HFFc6 (cell line): ENCODE data around the gene DBX1. TPM values are rescaled to one million over a fixed set of nuclear protein-coding genes. Genes with fewer than 3 reads are reported as not detected.
"Not testable (repeated sequence)": the region's sequence is repeated elsewhere in the genome, so short reads cannot be mapped to it uniquely, and the experiment has no call there.

Experiments used
- DNase-seq: peaks from one replicate; pipeline ENCODE4 v3.0.0-alpha.2; 2018
- H3K27ac Mint-ChIP-seq: 2 replicates; pipeline ENCODE4 v1.8.0; 2020; ENCODE audit warnings: mild to moderate bottlenecking, mixed read lengths
- H3K27me3 Mint-ChIP-seq: 2 replicates; pipeline ENCODE4 v1.8.0; 2021; ENCODE audit warnings: mild to moderate bottlenecking, moderate library complexity, mixed read lengths; ENCODE audit not compliant: insufficient read depth
- H3K36me3 Mint-ChIP-seq: 2 replicates; pipeline ENCODE4 v1.8.0; 2021; ENCODE audit warnings: low read depth, mixed read lengths
- H3K4me1 Mint-ChIP-seq: 2 replicates; pipeline ENCODE4 v1.8.0; 2020; ENCODE audit warnings: low read depth, mixed read lengths
- H3K4me3 Mint-ChIP-seq: 2 replicates; pipeline ENCODE4 v1.8.0; 2020; ENCODE audit warnings: mild to moderate bottlenecking, moderate library complexity, mixed read lengths
- H3K9me3 Mint-ChIP-seq: 2 replicates; pipeline ENCODE4 v1.8.0; 2020; ENCODE audit warnings: mild to moderate bottlenecking, mixed read lengths
- total RNA-seq, 6 experiments: library from RNA; stranded (reverse); fragmentation: NEBNext Ultra II Directional; extraction: Animal tissue kit (Norgen Biotek cat#: 25700); gene quantifications; 2 replicates in 1 of 6; 3 replicates in 5 of 6; pipeline ENCODE4 v1.2.3, GENCODE V29; 2021
- TF ChIP-seq, protein P1 (sequence below): fragments of 200-600 bp; sonication (generic); IDR thresholded peaks from 2 replicates; pipeline ENCODE4 v1.5.0; 2021; ENCODE audit warnings: antibody characterized with exemption, mild to moderate bottlenecking

DBX1 gene
- total RNA-seq, 6 experiments from 2014 or later = not detected

GRCh38 chr11:20134991-20135736, 25.1 kb downstream of the DBX1 start:
- peaks cover 3% of the 10 kb centered on the region for H3K27me3 Mint-ChIP-seq
- no peak overlapping the region for H3K27ac Mint-ChIP-seq
- peak; percentile 11 for DNase-seq
- no peak overlapping the region for H3K4me3 Mint-ChIP-seq
- peaks cover 32% of the 10 kb centered on the region for H3K4me1 Mint-ChIP-seq
- H3K36me3 Mint-ChIP-seq = no peaks in the 10 kb centered on the region
- TF ChIP-seq, protein P1, sequence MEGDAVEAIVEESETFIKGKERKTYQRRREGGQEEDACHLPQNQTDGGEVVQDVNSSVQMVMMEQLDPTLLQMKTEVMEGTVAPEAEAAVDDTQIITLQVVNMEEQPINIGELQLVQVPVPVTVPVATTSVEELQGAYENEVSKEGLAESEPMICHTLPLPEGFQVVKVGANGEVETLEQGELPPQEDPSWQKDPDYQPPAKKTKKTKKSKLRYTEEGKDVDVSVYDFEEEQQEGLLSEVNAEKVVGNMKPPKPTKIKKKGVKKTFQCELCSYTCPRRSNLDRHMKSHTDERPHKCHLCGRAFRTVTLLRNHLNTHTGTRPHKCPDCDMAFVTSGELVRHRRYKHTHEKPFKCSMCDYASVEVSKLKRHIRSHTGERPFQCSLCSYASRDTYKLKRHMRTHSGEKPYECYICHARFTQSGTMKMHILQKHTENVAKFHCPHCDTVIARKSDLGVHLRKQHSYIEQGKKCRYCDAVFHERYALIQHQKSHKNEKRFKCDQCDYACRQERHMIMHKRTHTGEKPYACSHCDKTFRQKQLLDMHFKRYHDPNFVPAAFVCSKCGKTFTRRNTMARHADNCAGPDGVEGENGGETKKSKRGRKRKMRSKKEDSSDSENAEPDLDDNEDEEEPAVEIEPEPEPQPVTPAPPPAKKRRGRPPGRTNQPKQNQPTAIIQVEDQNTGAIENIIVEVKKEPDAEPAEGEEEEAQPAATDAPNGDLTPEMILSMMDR = no peak
- H3K9me3 Mint-ChIP-seq = no peaks in the 10 kb centered on the region

- H3K9me3 Mint-ChIP-seq = no peaks in the 10 kb centered on the region
- no peak overlapping the region for H3K27ac Mint-ChIP-seq
- H3K36me3 Mint-ChIP-seq = no peaks in the 10 kb centered on the region
- H3K27me3 Mint-ChIP-seq = no peaks in the 10 kb centered on the region; the same call in 1 of the 2 replicates
- TF ChIP-seq, protein P1 = peak; percentile 62
- no peak for DNase-seq
- H3K4me1 Mint-ChIP-seq = peaks cover 32% of the 10 kb centered on the region
- peak overlapping the region; percentile 85 for H3K4me3 Mint-ChIP-seq
These were observed 27.6 kb downstream of the DBX1 start for GRCh38 chr11:20132667-20133039.

DNA sequence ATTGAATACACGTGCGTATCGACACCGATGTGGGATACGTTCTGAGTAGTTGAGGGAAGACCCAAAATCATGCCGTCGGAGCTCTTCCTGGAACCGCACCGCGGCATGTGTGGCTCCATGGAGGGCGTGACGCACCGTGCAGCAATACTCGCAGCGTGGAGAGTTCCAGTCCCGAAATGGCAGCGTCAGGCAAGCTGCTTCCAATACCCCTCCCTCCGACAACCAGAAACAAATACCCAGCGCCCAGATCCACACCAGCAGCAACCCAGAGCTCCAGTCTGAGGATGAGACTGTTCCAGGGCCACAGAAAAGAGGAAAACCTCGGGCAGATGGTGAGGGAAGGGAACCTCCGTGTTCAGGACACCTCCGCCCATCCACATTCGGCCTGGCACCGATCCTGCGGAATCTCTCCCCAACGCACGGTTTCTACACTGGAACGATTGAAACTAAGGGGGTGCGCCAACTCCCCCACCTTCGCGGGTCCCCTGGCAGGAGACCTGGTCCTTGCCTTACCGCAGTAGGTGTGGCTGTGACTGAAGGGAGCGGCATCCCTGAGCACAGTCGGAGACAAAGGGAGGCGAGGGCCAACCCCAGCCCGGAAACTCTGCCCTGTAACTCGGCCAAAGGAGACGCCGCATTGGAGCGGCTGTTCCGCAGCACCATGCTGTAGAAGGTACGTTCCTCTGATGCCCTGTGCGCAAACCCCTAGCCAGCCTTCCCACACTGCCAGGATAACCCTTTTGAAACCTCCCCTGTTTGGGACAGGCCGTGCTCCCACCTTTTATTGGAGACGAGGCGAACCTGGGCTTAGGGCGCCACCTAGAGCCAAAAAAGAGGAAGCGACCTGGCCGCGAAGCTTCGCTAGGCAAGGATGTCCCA, 28.2 kb downstream of the DBX1 start:
- TF ChIP-seq, protein P1 = peak; percentile 90
- peak; percentile 43 for DNase-seq
- peak overlapping the region; percentile 24; the same call in 1 of the 2 replicates for H3K27ac Mint-ChIP-seq

DNA sequence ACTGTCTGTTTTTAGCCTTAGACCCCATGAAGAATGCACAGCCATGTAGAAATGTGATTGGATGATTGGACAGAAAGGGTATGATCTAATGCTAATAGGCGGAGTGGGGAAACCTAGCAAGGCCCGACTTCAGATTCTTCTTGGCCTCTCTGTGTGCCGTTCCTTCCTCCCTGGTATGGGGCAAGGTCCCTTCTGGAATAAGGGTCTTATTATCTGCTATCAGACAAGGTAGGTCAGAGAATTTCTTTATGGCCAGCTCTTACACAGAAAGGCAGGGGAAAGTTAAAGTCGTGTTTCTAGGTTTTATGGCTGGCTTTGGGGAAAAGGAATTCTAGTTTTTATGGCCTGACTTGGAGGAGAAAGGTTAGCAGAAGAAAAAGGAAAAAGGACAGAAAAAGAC, 30.6 kb downstream of the DBX1 start:
- Mint-ChIP-seq H3K9me3 (no peaks in the 10 kb centered on the region), H3K36me3 (no peaks in the 10 kb centered on the region), H3K4me1 (peaks cover 39% of the 10 kb centered on the region), H3K4me3 (no peak overlapping the region), H3K27me3 (peaks cover 2% of the 10 kb centered on the region; the same call in 1 of the 2 replicates), H3K27ac (no peak overlapping the region)
- TF ChIP-seq, protein P1 = no peak
- no peak for DNase-seq

More for the DNA sequence above, 28.2 kb downstream of the DBX1 start:
- Mint-ChIP-seq H3K36me3 (no peaks in the 10 kb centered on the region), H3K4me1 (peaks cover 32% of the 10 kb centered on the region), H3K27me3 (no peaks in the 10 kb centered on the region; the same call in 1 of the 2 replicates), H3K4me3 (peak overlapping the region; percentile 85), H3K9me3 (no peaks in the 10 kb centered on the region)

DNA sequence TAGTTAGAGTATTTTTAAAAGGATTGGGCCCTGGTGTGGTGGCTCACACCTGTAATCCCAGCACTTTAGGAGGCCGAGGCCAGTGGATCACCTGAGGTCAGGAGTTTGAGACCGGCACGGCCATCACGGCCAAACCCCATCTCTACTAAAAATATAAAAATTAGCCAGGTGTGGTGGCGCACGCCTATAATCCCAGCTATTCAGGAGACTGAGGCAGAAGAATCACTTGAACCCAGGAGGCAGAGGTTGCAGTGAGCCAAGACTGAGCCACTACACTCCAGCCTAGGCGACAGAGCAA, 31.8 kb downstream of the DBX1 start:
- H3K9me3 Mint-ChIP-seq, H3K36me3 Mint-ChIP-seq, DNase-seq, H3K27me3 Mint-ChIP-seq, H3K4me3 Mint-ChIP-seq, H3K27ac Mint-ChIP-seq: not testable (repeated sequence)
- peaks cover 30% of the 10 kb centered on the region for H3K4me1 Mint-ChIP-seq
